CD4-positive, alpha-beta T cell treated with Interferon gamma for 1 hour (primary cell): ENCODE results near the gene CRKL.

Experiments
- DNase-seq: peaks from one replicate; pipeline ENCODE4 v3.0.0-alpha.2; 2020

Gene CRKL

GRCh38 chr22:20983081-20983771 is 66.0 kb downstream of the CRKL start:
- no peak for DNase-seq

GRCh38 chr22:20985720-20986119 is 68.5 kb downstream of the CRKL start:
- DNase-seq = no peak

- no peak for DNase-seq
Measured at GRCh38 chr22:20986365-20986764, 69.2 kb downstream of the CRKL start.

GRCh38 chr22:20987375-20987774 is 70.2 kb downstream of the CRKL start:
- no peak for DNase-seq

GRCh38 chr22:20988573-20989322 is 71.5 kb downstream of the CRKL start:
- DNase-seq = no peak

- DNase-seq = no peak
Measured at GRCh38 chr22:20989323-20990138, 72.3 kb downstream of the CRKL start.

GRCh38 chr22:20990184-20991180 is 73.3 kb downstream of the CRKL start:
- no peak for DNase-seq

- DNase-seq = no peak
Measured at GRCh38 chr22:20991252-20992055, 74.2 kb downstream of the CRKL start.

GRCh38 chr22:20992056-20992442 is 74.8 kb downstream of the CRKL start:
- no peak for DNase-seq

- DNase-seq = no peak
Measured at GRCh38 chr22:20992456-20993303, 75.5 kb downstream of the CRKL start.

GRCh38 chr22:20993304-20994127 is 76.3 kb downstream of the CRKL start:
- DNase-seq = no peak

GRCh38 chr22:20994128-20994901 is 77.1 kb downstream of the CRKL start:
- DNase-seq = no peak

GRCh38 chr22:20994902-20995241 is 77.7 kb downstream of the CRKL start:
- DNase-seq = no peak

- no peak for DNase-seq
Measured at GRCh38 chr22:20995329-20996030, 78.3 kb downstream of the CRKL start.

- DNase-seq = no peak
Measured at GRCh38 chr22:20996031-20996410, 78.8 kb downstream of the CRKL start.

GRCh38 chr22:20996598-20997535 is 79.7 kb downstream of the CRKL start:
- no peak for DNase-seq
